Psoas muscle (tissue), 8 donors: ENCODE data around the gene FREM1. TPM values are rescaled to one million over a fixed set of nuclear protein-coding genes. Genes with fewer than 3 reads are reported as not detected.
A peak's percentile ranks its signal among the peaks of the same experiment; 100 is the strongest.

Experiments
- ATAC-seq, 4 donors: fragments of 200-7000 bp; cut with Tn5 transposase; one replicate each; pipeline ENCODE4 v1.9.1; 2020; ENCODE audit warnings: moderate library complexity in 3 of 4, mild to moderate bottlenecking in 2 of 4
- DNase-seq, 2 donors: peaks; one replicate each; pipeline ENCODE4 v3.0.0-alpha.2; 2020
- H3K27ac ChIP-seq: fragments of 200-600 bp; one replicate; pipeline ENCODE4 v1.8.0; 2022
- H3K27me3 ChIP-seq, 3 donors: fragments of 200-600 bp in 1 of 3; one replicate each; pipeline versions ENCODE4 v1.6.1 to v1.8.0; 2013 to 2022; ENCODE audit warnings: low read length in 2 of 3, mild to moderate bottlenecking in 2 of 3, moderate library complexity in 1 of 3; ENCODE audit not compliant: insufficient read depth in 3 of 3
- H3K36me3 ChIP-seq, 2 donors: fragments of 200-600 bp in 1 of 2; one replicate each; pipeline versions ENCODE4 v1.6.1 to v1.8.0; 2013 to 2022; ENCODE audit warnings: low read depth in 1 of 2, mild to moderate bottlenecking in 1 of 2, moderate library complexity in 1 of 2; ENCODE audit not compliant: insufficient read depth in 1 of 2
- H3K4me1 ChIP-seq: fragments of 200-600 bp; one replicate; pipeline ENCODE4 v1.8.0; 2022
- H3K4me3 ChIP-seq: fragments of 200-600 bp; one replicate; pipeline ENCODE4 v1.8.0; 2022; ENCODE audit warnings: mild to moderate bottlenecking
- H3K9me3 ChIP-seq: fragments of 200-600 bp; one replicate; pipeline ENCODE4 v1.8.0; 2022
- WGBS, 3 donors: extraction: QIAGEN DNeasy Blood & Tissue Kit; methylation state at CpG; one replicate each; pipeline versions ENCODE4 v1.1.6 to v1.1.7; 2013; 5-methylcytosine and 5-hydroxymethylcytosine counted together
- intact Hi-C, 2 donors: fragments of 100-400 bp; cut with DNase I; formaldehyde crosslinking; loops; one replicate each; pipeline versions ENCODE4 v1.11.0 to v1.14.2; 2022
- polyA plus RNA-seq, 3 donors: library from polyadenylated mRNA; stranded (reverse); fragments of 200-250 nt; gene quantifications; one replicate each; pipeline ENCODE4 v1.2.3, GENCODE V29; 2013
- total RNA-seq, 4 donors: library from RNA; stranded (reverse); fragmentation: NEBNext Ultra II Directional in 2 of 4; extraction: Animal tissue kit (Norgen Biotek cat#: 25700) in 2 of 4; gene quantifications; one replicate each; pipeline versions ENCODE4 v1.2.1 to v1.2.4, GENCODE V29; 2021 to 2023
- TF ChIP-seq, protein P1 (sequence below): fragments of 200-600 bp; IDR thresholded peaks from one replicate; pipeline ENCODE4 v1.8.0; 2022; ENCODE audit warnings: antibody characterized with exemption
- donor health status: healthy with polysubstance abuse.
- donor health status: DM: no; HTN: no; CAD: no; lungs with moderate emphysema.
- donor health status: Bipolar disorder and iron deficiency.
- donor health status: healthy.
- donor health status: DM: yes; HTN: yes; CAD: no.
- donor health status: DM: no; HTN: no; CAD: no.
- donor health status: DM: no; HTN: no; CAD: no.
- donor health status: DM: yes; HTN: yes; CAD: no.

Gene FREM1
- total and polyA plus RNA-seq, 7 donors: 0.20 to 3.7 (median 0.79) TPM

DNA sequence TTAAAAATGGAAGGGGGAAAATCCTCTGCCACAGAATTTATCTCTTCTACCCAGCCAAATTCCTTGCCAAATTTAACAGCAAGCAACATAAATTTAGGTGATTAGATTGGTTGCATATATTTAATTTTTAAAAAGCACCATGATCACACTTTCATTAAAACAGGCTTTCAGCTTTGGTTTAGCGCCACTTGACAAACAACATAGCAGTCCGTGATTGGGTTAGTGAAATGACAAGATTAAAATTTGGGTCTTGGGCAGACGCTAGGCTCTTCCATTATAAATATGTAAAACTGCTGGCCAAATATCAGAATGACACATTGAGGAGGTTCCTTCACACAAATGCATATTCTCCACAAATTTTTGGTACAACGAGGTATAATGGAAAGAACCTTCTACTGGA lies 129.5 kb downstream of the FREM1 start:
- 75 to 91% (median 76%) methylated on average over 4 of the region's 4 CpGs for WGBS, 3 donors
- intact Hi-C loops: loop anchor here in 1 of 2 donors (10.0 kb wide), 4 partner anchors 54 to 644 kb away; partner anchors contain the start of gene SNAPC3
- ATAC-seq (no peak), DNase-seq (no peak)
- Histone ChIP-seq H3K4me3 (no peak overlapping the region), H3K4me1 (peaks cover 40% of the 10 kb centered on the region), H3K27ac (peak overlapping the region; percentile 96), H3K9me3 (no peaks in the 10 kb centered on the region), H3K27me3 (no peaks in the 10 kb centered on the region), H3K36me3 (no peaks in the 10 kb centered on the region)
- TF ChIP-seq, protein P1, sequence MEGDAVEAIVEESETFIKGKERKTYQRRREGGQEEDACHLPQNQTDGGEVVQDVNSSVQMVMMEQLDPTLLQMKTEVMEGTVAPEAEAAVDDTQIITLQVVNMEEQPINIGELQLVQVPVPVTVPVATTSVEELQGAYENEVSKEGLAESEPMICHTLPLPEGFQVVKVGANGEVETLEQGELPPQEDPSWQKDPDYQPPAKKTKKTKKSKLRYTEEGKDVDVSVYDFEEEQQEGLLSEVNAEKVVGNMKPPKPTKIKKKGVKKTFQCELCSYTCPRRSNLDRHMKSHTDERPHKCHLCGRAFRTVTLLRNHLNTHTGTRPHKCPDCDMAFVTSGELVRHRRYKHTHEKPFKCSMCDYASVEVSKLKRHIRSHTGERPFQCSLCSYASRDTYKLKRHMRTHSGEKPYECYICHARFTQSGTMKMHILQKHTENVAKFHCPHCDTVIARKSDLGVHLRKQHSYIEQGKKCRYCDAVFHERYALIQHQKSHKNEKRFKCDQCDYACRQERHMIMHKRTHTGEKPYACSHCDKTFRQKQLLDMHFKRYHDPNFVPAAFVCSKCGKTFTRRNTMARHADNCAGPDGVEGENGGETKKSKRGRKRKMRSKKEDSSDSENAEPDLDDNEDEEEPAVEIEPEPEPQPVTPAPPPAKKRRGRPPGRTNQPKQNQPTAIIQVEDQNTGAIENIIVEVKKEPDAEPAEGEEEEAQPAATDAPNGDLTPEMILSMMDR: no peak

DNA sequence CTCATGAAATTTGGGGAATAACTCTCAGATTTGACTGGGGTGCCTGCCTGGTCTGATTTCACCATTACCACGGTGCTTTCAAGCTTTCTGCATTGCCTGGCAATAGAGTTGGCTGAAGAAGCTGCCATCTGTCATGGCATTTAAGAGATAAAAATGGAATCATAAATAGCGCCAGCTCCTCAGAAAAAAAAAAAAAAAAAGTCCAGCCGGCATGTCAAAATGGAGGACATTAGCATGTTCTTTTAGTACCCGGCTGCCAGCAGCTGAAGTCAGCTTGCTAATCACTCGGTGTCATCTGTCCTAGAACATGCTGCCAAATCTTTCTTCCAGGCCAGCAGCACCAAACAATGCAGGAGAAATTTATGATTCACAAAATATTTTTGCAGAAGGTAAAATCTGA lies 130.0 kb downstream of the FREM1 start:
- TF ChIP-seq, protein P1: no peak
- H3K27me3 ChIP-seq: no peaks in the 10 kb centered on the region
- peak overlapping the region; percentile 96 for H3K27ac ChIP-seq
- intact Hi-C loops: loop anchor here in 1 of 2 donors (10.0 kb wide), 4 partner anchors 55 to 645 kb away; partner anchors contain the start of gene SNAPC3
- no peaks in the 10 kb centered on the region for H3K9me3 ChIP-seq
- DNase-seq (peak; percentile 44 to 78), ATAC-seq (peak; percentile 41 to 72 (median 67))
- peaks cover 42% of the 10 kb centered on the region for H3K4me1 ChIP-seq
- H3K4me3 ChIP-seq: peak overlapping the region; percentile 35
- WGBS, 3 donors: 14 to 19% (median 18%) methylated on average over 5 of the region's 5 CpGs
- no peaks in the 10 kb centered on the region for H3K36me3 ChIP-seq

DNA sequence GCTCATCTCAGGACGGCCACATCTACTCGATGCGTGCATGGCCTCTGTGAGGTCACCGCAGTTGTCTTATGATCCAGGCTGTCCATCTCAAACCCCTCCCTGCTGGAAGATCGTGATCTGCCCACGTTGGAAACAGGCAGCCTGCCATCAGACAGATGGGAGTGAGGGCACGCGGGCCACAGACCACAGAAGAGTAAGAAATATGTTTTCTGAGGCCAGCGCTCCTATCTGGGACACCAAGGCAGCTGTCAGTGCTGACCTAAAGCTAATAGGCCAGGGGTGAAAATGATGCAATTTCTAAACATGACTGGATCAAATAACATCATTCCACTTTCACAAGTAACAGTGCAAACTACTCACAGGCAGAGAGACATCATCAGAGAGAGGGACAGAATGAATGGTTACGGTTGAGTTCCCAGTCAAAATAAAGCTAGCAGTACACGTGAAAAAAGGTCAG lies 130.6 kb downstream of the FREM1 start:
- Histone ChIP-seq H3K27ac (peak overlapping the region; percentile 96), H3K9me3 (no peaks in the 10 kb centered on the region), H3K27me3 (no peaks in the 10 kb centered on the region), H3K36me3 (no peaks in the 10 kb centered on the region), H3K4me3 (peak overlapping the region; percentile 35), H3K4me1 (peaks cover 46% of the 10 kb centered on the region)
- TF ChIP-seq, protein P1: no peak
- peak; percentile 70 to 82 for DNase-seq
- peak; percentile 86 to 91 (median 91) for ATAC-seq
- 29 to 36% (median 31%) methylated on average over 11 of the region's 11 CpGs for WGBS, 3 donors
- intact Hi-C loops: loop anchor here (10.0 kb wide), 5 partner anchors 55 to 645 kb away; partner anchors contain the start of gene SNAPC3 (in 1 of the 2)

DNA sequence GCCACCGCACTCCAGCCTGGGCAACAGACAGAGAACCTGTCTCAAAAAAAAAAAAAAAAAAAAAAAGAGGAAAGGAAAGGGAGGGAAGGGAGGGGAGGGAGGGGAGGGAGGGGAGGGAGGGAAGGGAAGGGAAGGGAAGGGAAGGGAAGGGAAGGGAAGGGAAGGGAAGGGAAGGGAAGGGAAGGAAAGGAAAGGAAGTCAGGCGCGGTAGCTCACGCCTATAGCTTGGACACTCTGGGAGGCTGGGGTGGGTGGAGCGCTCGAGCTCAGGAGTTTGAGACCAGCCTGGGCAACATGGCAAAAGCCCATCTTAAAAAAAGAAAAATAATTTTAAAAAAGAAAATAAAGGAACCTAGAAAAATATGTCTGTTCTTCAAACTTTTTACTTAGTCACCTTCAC lies 131.7 kb downstream of the FREM1 start:
- ATAC-seq (no peak), DNase-seq (no peak)
- Histone ChIP-seq H3K27me3 (no peaks in the 10 kb centered on the region), H3K4me3 (no peak overlapping the region), H3K27ac (peak overlapping the region; percentile 96), H3K9me3 (no peaks in the 10 kb centered on the region), H3K4me1 (peaks cover 48% of the 10 kb centered on the region), H3K36me3 (no peaks in the 10 kb centered on the region)
- 84 to 87% (median 86%) methylated on average over 5 to 6 of the region's 6 CpGs for WGBS, 3 donors
- TF ChIP-seq, protein P1: no peak
- intact Hi-C loops: loop anchor here in 1 of 2 donors (10.0 kb wide), 1 partner anchor 314 kb away; no protein-coding TSS in a partner anchor

DNA sequence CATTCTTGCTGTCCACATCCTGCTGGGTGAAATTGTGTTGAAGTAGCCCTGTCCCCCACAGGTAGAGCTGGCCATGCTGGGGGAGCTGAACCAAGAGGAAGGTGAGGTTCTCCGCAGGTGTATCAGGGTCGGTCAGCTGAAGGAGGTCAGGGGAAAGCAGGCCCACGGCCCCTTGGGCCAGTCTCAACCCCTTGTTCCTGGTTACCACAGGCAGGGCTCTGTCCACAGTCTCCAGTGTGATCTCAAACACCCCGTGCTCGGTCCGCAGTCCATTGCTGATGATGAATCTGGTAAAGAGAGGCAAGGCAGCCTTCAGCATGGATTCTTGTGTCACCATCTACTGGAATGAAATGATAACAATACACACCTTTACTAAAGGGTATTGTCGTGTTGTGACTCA lies 134.3 kb downstream of the FREM1 start:
- Histone ChIP-seq H3K27me3 (no peaks in the 10 kb centered on the region), H3K27ac (no peak overlapping the region), H3K4me1 (peaks cover 27% of the 10 kb centered on the region), H3K4me3 (no peak overlapping the region), H3K9me3 (no peaks in the 10 kb centered on the region), H3K36me3 (no peaks in the 10 kb centered on the region)
- intact Hi-C loops: loop anchor here in 1 of 2 donors (10.0 kb wide), 1 partner anchor 311 kb away; no protein-coding TSS in a partner anchor
- DNase-seq: no peak
- WGBS, 3 donors: 88 to 98% (median 98%) methylated on average over 7 of the region's 7 CpGs
- no peak for ATAC-seq
- TF ChIP-seq, protein P1: no peak
